RPMI7951 (cell line): Measurements from ENCODE around the gene POU3F1. TPM values are rescaled to one million over a fixed set of nuclear protein-coding genes. Genes with fewer than 3 reads are reported as not detected.
"Not testable (repeated sequence)": the region's sequence is repeated elsewhere in the genome, so short reads cannot be mapped to it uniquely, and the experiment has no call there.

Experiments
- DNase-seq: peaks from one replicate; pipeline ENCODE4 v3.0.0-alpha.2; 2012; ENCODE audit warnings: low read depth
- total RNA-seq: library from RNA; depleted of rRNA; stranded (reverse); fragments of >200 nt; shearing (Covaris generic); gene quantifications from 2 replicates; pipeline ENCODE4 v1.2.3, GENCODE V29; 2014

The POU3F1 gene
- total RNA-seq, 1 experiment from 2014 or later = not detected

GRCh38 chr1:38047603-38048141 is 1.1 kb upstream of the POU3F1 start:
- no peak for DNase-seq

- DNase-seq = peak; percentile 72
These were observed 450 bp upstream of the POU3F1 start for GRCh38 chr1:38046884-38047602.

- no peak for DNase-seq
These were observed 926 bp downstream of the POU3F1 start for GRCh38 chr1:38045401-38046332.

GRCh38 chr1:38044221-38045215 is 2.1 kb downstream of the POU3F1 start:
- DNase-seq = no peak

GRCh38 chr1:38043036-38043747 is 3.4 kb downstream of the POU3F1 start:
- DNase-seq = no peak

- no peak for DNase-seq
These were observed 4.4 kb downstream of the POU3F1 start for GRCh38 chr1:38041936-38042834.

GRCh38 chr1:38039331-38040088 is 7.1 kb downstream of the POU3F1 start:
- DNase-seq = no peak

GRCh38 chr1:38038861-38039260 is 7.7 kb downstream of the POU3F1 start:
- peak; percentile 37 for DNase-seq

- no peak for DNase-seq
These were observed 9.2 kb downstream of the POU3F1 start for GRCh38 chr1:38037221-38037939.

GRCh38 chr1:38034871-38035270 is 11.7 kb downstream of the POU3F1 start:
- DNase-seq = no peak

GRCh38 chr1:38032992-38033391 is 13.6 kb downstream of the POU3F1 start:
- not testable (repeated sequence) for DNase-seq

- DNase-seq = no peak
These were observed 15.1 kb downstream of the POU3F1 start for GRCh38 chr1:38031513-38031866.

GRCh38 chr1:38030596-38031512 is 15.7 kb downstream of the POU3F1 start:
- no peak for DNase-seq

- peak; percentile 68 for DNase-seq
These were observed 16.7 kb downstream of the POU3F1 start for GRCh38 chr1:38029685-38030511.

- DNase-seq = no peak
These were observed 17.4 kb downstream of the POU3F1 start for GRCh38 chr1:38029081-38029681.

GRCh38 chr1:38028671-38029070 is 17.9 kb downstream of the POU3F1 start:
- no peak for DNase-seq
